Measurements from ENCODE around the gene PLA2G5.
"Not testable (repeated sequence)": the region's sequence is repeated elsewhere in the genome, so short reads cannot be mapped to it uniquely, and the experiment has no call there.

- TF ChIP-seq POLR2A, CTCF (IDR thresholded peaks at IDR 0.05): not testable (repeated sequence)
Measured at GRCh38 chr1:20060791-20061190, 9.2 kb upstream of the PLA2G5 start.

Data from lower leg skin (tissue), 3 donors.